KMS-11 (cell line): ENCODE results near the gene MTUS2.

Experiments used
- H2AFZ ChIP-seq: fragments of 200-600 bp; sonication (generic); 2 replicates; pipeline ENCODE4 v1.6.1; 2016; ENCODE audit warnings: antibody characterized with exemption, mixed run types, low read depth
- H3K27ac ChIP-seq: fragments of 200-600 bp; sonication (generic); 2 replicates; pipeline ENCODE4 v1.6.1; 2016; ENCODE audit warnings: mild to moderate bottlenecking, mixed run types
- H3K27me3 ChIP-seq: fragments of 200-600 bp; sonication (generic); 2 replicates; pipeline ENCODE4 v1.6.1; 2017; ENCODE audit warnings: mild to moderate bottlenecking, low read depth, mixed run types, moderate library complexity; ENCODE audit not compliant: insufficient read depth
- H3K36me3 ChIP-seq: fragments of 200-600 bp; sonication (generic); 2 replicates; pipeline ENCODE4 v1.6.1; 2017; ENCODE audit warnings: mild to moderate bottlenecking, mixed run types; ENCODE audit not compliant: insufficient read depth
- H3K4me1 ChIP-seq: fragments of 200-600 bp; sonication (generic); 2 replicates; pipeline ENCODE4 v1.6.1; 2016; ENCODE audit warnings: mild to moderate bottlenecking, low read depth, mixed run types; ENCODE audit not compliant: poor library complexity, severe bottlenecking
- H3K4me2 ChIP-seq: fragments of 200-600 bp; sonication (generic); 2 replicates; pipeline ENCODE4 v1.7.0; 2016; ENCODE audit warnings: mild to moderate bottlenecking, mixed run types
- H3K4me3 ChIP-seq: fragments of 200-600 bp; sonication (generic); IDR thresholded peaks from 2 replicates; pipeline ENCODE4 v1.6.1; 2017; ENCODE audit warnings: low read depth, low read length, mixed read lengths; ENCODE audit not compliant: insufficient read depth
- H3K79me2 ChIP-seq: fragments of 200-600 bp; sonication (generic); 2 replicates; pipeline ENCODE4 v1.6.1; 2016; ENCODE audit warnings: low read depth, mixed run types; ENCODE audit not compliant: insufficient read depth
- H3K9ac ChIP-seq: fragments of 200-600 bp; sonication (generic); 2 replicates; pipeline ENCODE4 v1.6.1; 2016; ENCODE audit warnings: mild to moderate bottlenecking, mixed run types
- H4K20me1 ChIP-seq: fragments of 200-600 bp; sonication (generic); 2 replicates; pipeline ENCODE4 v1.6.1; 2016; ENCODE audit warnings: mild to moderate bottlenecking, mixed run types; ENCODE audit not compliant: insufficient read depth
- TF ChIP-seq, protein P1 (sequence below): fragments of 200-600 bp; sonication (generic); conservative IDR thresholded peaks from 2 replicates; pipeline ENCODE4 v1.6.1; 2017; ENCODE audit warnings: low read depth, mild to moderate bottlenecking, antibody characterized with exemption, low read length, moderate library complexity, mixed read lengths

Gene MTUS2

DNA sequence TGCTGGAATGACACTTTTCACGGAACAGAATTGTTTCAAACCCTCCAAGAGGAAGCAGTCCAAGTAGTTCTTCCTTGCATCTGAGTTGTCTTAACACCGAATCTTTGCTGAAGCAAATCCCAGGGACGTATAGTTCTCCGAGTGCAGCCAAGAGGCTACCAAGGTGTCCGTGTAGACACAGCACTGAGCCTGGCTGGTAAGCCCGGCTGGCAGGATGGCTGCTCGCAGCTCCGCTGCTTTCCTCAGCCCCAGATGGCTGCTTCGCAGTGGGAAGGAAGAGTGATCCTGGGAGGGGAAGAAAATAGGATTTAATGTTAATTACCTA, 670.4 kb downstream of the MTUS2 start:
- no peaks in the 10 kb centered on the region for H3K27me3 ChIP-seq
- no peaks in the 10 kb centered on the region for H3K36me3 ChIP-seq
- H3K4me2 ChIP-seq, result no peak overlapping the region
- H3K4me1 ChIP-seq, result no peaks in the 10 kb centered on the region
- TF ChIP-seq, protein P1, sequence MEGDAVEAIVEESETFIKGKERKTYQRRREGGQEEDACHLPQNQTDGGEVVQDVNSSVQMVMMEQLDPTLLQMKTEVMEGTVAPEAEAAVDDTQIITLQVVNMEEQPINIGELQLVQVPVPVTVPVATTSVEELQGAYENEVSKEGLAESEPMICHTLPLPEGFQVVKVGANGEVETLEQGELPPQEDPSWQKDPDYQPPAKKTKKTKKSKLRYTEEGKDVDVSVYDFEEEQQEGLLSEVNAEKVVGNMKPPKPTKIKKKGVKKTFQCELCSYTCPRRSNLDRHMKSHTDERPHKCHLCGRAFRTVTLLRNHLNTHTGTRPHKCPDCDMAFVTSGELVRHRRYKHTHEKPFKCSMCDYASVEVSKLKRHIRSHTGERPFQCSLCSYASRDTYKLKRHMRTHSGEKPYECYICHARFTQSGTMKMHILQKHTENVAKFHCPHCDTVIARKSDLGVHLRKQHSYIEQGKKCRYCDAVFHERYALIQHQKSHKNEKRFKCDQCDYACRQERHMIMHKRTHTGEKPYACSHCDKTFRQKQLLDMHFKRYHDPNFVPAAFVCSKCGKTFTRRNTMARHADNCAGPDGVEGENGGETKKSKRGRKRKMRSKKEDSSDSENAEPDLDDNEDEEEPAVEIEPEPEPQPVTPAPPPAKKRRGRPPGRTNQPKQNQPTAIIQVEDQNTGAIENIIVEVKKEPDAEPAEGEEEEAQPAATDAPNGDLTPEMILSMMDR, result no peak
- H3K27ac ChIP-seq, result no peak overlapping the region
- no peaks in the 10 kb centered on the region for H3K79me2 ChIP-seq
- H4K20me1 ChIP-seq, result no peaks in the 10 kb centered on the region
- no peak overlapping the region for H3K9ac ChIP-seq
- no peak overlapping the region for H3K4me3 ChIP-seq
- H2AFZ ChIP-seq, result no peak overlapping the region

- no peaks in the 10 kb centered on the region for H3K79me2 ChIP-seq
Observed at GRCh38 chr13:29491248-29491647, 671.1 kb downstream of the MTUS2 start.

DNA sequence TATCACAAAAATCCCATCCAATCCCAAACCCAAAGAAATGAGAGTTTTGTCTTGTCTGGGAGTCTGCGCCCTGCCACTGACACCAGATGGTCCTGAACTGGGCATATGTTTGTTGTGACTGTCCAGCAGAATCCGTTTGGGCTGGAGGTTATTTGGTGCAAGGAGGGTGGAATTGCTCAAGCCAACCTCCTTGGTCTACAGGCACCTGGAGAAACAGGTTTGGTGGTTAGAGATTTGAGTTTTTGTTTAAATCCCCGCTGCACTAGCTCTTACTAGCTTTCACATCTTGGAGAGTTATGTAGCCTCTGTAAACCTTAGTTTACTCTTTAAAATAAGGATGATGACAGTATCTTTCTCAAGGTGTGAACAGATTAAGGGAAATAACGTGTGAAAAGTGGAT, 673.7 kb downstream of the MTUS2 start:
- Histone ChIP-seq H3K27ac (no peak overlapping the region), H3K4me1 (no peaks in the 10 kb centered on the region), H3K79me2 (no peaks in the 10 kb centered on the region), H2AFZ (no peak overlapping the region), H3K9ac (no peak overlapping the region), H3K27me3 (no peaks in the 10 kb centered on the region), H3K4me2 (no peak overlapping the region), H4K20me1 (no peaks in the 10 kb centered on the region), H3K4me3 (no peak overlapping the region), H3K36me3 (no peaks in the 10 kb centered on the region)
- TF ChIP-seq, protein P1, result no peak

More at GRCh38 chr13:29491248-29491647, 671.1 kb downstream of the MTUS2 start:
- no peak overlapping the region for H3K4me3 ChIP-seq
- H3K27me3 ChIP-seq, result no peaks in the 10 kb centered on the region
- no peaks in the 10 kb centered on the region for H3K4me1 ChIP-seq
- H4K20me1 ChIP-seq, result no peaks in the 10 kb centered on the region
- no peak overlapping the region for H3K4me2 ChIP-seq
- no peak overlapping the region for H3K27ac ChIP-seq
- H3K9ac ChIP-seq, result no peak overlapping the region
- no peaks in the 10 kb centered on the region for H3K36me3 ChIP-seq
- no peak overlapping the region for H2AFZ ChIP-seq
- TF ChIP-seq, protein P1, result no peak

GRCh38 chr13:29494520-29494919, 674.4 kb downstream of the MTUS2 start:
- no peak overlapping the region for H3K9ac ChIP-seq
- H3K4me1 ChIP-seq, result no peaks in the 10 kb centered on the region
- H2AFZ ChIP-seq, result no peak overlapping the region
- TF ChIP-seq, protein P1, result no peak
- no peak overlapping the region for H3K4me2 ChIP-seq
- H3K79me2 ChIP-seq, result no peaks in the 10 kb centered on the region
- H3K27ac ChIP-seq, result no peak overlapping the region
- no peaks in the 10 kb centered on the region for H4K20me1 ChIP-seq
- H3K4me3 ChIP-seq, result no peak overlapping the region
- no peaks in the 10 kb centered on the region for H3K36me3 ChIP-seq
- no peaks in the 10 kb centered on the region for H3K27me3 ChIP-seq
